ENCODE data around the gene ZDHHC11B.
"Not testable (repeated sequence)": the region's sequence is repeated elsewhere in the genome, so short reads cannot be mapped to it uniquely, and the experiment has no call there.

The ZDHHC11B gene

GRCh38 chr5:714215-715118 is 70.1 kb downstream of the ZDHHC11B start:
- DNase-seq, result not testable (repeated sequence)

- not testable (repeated sequence) for DNase-seq
Measured at GRCh38 chr5:713686-714085, 70.8 kb downstream of the ZDHHC11B start.

DNA sequence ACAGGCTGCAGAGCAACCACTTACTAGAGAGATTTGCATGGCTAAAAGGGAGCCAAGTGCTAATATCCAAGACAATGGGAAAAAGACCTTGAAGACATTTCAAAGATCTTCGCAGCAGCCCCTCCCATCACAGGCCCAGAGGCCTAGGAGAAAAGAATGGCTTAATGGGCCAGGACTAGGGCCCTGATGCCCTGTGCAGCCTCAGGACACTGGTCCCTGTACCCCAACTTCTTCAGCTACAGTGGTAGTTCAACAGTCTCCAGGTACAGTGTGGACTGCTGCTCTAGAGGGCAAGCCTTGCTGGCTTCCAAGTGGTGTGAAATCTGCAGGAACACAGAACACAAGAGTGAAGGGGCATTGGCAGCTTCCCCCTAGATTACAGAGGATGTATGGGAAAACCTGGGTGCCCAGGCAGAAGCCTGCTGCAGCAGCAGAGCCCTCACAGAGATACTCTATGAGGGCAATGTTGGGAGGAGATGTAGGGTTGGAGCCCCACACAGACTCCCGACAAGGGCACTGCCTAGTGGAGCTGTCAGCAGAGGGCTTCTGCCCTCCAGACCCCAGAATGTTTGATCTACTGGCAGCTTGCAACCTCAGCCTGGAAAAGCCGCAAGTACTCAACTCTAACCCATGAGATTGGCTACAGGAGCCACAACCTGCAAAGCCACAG is 75.5 kb downstream of the ZDHHC11B start:
- not testable (repeated sequence) for DNase-seq

DNA sequence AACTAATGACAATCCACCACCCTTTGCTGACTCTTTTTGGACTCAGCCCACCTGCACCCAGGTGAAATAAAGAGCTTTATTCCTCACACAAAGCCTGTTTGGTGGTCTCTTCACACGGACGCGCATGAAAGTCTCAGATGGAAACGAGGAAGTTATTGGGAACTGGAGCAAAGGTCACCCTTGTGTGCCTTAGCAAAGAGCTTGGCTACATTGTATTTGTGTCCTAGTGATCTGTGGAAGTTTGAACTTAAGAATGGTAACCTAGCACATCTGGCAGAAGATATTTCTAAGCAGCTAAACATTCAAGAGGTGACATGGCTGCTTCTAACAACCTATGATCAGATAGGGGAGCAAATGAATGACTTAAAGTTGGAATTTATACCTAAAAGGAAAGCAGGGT is 76.2 kb downstream of the ZDHHC11B start:
- not testable (repeated sequence) for DNase-seq

GRCh38 chr5:706127-706526 is 78.4 kb downstream of the ZDHHC11B start:
- DNase-seq, result not testable (repeated sequence)

GRCh38 chr5:696753-697702 is 87.5 kb downstream of the ZDHHC11B start:
- DNase-seq, result not testable (repeated sequence)

DNA sequence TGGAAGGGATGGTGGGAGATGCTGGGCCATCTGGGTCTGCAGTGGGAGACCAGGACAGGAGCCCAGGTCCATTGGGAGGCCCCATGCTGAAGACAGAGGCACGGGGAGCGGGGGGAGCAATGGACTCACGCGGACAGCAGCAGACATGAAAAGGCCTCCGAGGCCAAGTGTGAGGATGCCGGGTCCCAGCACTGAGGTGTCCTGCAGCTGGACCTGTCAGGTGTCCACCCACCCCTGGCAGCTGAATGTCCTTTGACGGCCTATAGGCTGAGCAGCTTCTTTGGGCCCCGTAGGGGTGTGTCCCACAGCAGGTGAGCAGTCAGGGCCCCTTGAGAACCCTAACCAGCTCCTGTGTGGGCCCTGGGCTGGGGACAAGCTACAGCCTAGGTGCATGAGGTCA is 88.3 kb downstream of the ZDHHC11B start:
- not testable (repeated sequence) for DNase-seq

DNA sequence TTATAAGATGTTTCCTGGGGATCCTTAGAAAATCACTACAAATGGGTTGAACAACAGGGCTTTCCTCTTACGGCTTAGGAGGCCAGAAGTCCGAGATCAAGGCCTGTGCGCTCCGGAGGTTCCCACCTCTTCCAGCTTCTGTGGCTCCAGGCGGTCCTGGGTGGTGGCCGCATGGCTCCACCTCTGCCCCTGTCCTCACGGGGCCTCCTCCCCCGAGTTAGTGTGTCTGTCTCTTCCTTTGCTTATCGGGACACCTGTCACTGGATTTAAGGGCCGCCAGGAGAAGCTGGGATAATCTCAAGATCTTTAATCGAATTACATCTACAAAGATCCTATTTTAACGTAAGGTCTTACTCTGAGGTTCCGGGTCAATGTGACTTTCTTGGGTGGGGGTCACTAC is 89.1 kb downstream of the ZDHHC11B start:
- not testable (repeated sequence) for DNase-seq

DNA sequence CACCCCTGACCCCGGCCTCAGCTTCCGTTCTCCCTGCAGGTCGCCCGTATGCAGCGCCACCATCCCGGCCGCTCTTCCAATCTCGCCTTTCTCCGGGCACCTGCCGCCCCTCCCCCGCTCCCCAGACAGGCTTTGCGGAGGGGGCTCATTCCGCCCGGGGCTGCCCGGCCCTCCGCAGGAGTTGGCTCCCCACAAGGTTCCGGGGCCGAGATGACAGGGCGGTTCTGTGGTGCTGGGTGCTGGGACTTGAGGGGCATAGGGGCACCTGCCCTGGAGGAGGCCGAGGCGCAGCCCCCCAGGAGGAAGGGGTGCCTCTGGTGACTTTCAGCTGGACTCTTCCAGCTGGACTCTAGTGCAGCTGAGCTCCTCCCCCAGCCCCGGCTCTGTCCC is 90.5 kb downstream of the ZDHHC11B start:
- DNase-seq, result not testable (repeated sequence)

GRCh38 chr5:693271-694041 is 91.1 kb downstream of the ZDHHC11B start, which contains the start of gene TPPP:
TSS of gene TPPP (minus strand) at chr5:693352. CDS start at chr5:678060, 15,292 bp downstream.
- DNase-seq, result not testable (repeated sequence)

DNA sequence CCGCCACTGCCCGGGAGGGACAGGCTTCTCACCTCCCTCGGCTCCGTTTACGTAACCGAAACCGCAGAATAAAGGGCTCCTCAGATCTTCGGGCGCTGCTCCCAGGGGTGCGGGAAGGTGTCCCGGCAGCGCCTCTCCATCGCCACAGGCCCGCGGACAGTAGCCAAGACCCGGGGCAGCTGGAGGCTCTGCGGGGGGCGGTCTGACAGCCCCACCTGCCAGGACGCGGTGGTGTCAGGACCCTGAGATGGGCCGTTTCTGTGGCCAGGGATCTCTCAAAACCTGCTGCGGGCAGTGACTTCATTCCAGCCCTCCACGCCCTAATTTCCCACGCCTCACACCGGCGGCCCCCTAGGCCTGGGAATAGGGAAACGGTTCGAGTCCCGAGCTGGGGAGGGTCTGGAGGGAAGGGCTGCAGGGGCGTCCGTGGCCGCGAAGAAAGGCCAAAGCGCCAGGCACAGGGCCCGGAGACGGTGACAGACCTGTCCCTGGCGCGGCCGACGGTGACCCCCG is 91.9 kb downstream of the ZDHHC11B start:
- not testable (repeated sequence) for DNase-seq

- no peak for DNase-seq
Measured at GRCh38 chr5:691817-692528, 92.6 kb downstream of the ZDHHC11B start.

GRCh38 chr5:691049-691448 is 93.5 kb downstream of the ZDHHC11B start:
- not testable (repeated sequence) for DNase-seq

DNA sequence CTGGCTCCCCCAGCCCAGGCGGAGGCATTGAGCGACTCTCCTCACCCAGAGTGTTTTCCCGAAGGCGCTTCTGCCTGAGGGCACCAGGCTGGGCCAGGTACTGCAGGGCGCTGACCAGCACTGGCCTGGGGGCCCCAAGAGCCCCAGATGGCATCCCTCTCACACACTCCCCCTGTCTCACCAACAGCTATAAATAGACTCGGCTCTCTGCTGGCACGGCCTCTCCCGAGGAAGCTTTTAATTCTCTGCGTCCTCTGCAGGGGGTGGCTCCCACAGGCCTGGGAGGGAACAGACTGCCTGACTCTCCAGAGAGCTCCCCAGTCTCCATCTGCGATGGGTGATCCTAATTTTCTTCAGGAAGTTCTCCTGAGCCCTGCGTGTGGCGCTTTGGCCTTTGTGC is 94.2 kb downstream of the ZDHHC11B start:
- not testable (repeated sequence) for DNase-seq

GRCh38 chr5:688348-689010 is 96.0 kb downstream of the ZDHHC11B start:
- DNase-seq, result not testable (repeated sequence)

DNA sequence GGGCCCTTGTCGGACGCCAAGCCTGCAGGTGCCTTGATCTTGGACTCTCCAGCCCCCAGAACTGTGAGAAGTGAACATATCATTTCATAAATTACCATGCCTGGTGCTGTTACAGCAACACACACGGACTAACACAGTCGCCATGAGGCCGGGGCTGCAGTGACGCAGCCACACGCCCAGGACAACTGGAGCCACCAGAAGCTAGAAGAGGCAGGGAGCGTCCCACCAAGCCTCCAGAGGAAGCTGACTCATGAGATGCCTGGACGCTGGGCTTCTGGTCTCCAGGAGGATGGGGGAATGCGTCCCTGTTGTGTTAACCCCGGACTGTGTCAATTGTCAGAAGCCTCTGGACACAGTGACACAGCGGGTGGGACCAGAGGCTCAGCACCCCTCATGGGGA is 97.6 kb downstream of the ZDHHC11B start:
- DNase-seq, result not testable (repeated sequence)

DNA sequence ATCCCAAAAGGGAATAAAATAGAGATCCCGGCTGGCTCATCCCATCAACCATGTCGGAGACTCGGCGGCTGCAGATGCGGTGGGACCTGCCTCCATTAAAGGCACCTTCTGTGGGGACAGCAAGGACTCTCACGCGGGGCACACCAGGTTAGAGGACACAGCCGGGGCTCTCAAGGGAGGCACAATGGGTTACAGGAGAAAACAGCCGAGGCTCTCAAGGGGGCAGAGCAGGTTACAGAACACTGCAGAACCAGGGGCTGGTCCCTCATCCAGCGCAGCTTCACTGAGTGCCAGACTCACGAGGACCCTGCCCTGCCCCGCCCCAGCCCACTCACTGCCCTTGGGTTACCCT is 98.4 kb downstream of the ZDHHC11B start:
- not testable (repeated sequence) for DNase-seq

GRCh38 chr5:685262-686171 is 99.0 kb downstream of the ZDHHC11B start:
- no peak for DNase-seq

GRCh38 chr5:684751-685216 is 99.7 kb downstream of the ZDHHC11B start:
- no peak for DNase-seq
